GM12878 (cell line): ENCODE results near the gene GOLGA6L2. TPM values are rescaled to one million over a fixed set of nuclear protein-coding genes. Genes with fewer than 3 reads are reported as not detected.

ENCODE experiments used
- ATAC-seq: fragments of 200-7000 bp; cut with Tn5 transposase; 3 replicates; pipeline ENCODE4 v1.9.1; 2020; ENCODE audit warnings: mild to moderate bottlenecking, moderate library complexity
- BruUV-seq: library from RNA; stranded (reverse); fragments of 400-500 nt; replicated peaks from 2 replicates; lab custom pipeline; 2021; lab: Mats Ljungman, UMichigan
- CTCF ChIA-PET: fragments of 300-600 bp; sonication (Branson Sonifier 250); formaldehyde crosslinking; extraction: SDS; loops from one replicate; lab custom pipeline; 2021; ENCODE audit warnings: inconsistent platforms; lab: Yijun Ruan, JAX
- POLR2A ChIA-PET: fragments of 350-600 bp; formaldehyde crosslinking; extraction: SDS; loops from one replicate; lab custom pipeline; 2021; ENCODE audit warnings: inconsistent platforms; lab: Charles Lee
- RAD21 ChIA-PET: fragments of 300-600 bp; sonication (Branson Sonifier 250); formaldehyde crosslinking; loops from one replicate; lab custom pipeline; 2023; ENCODE audit warnings: antibody characterized with exemption; ENCODE audit not compliant: unreplicated experiment; lab: Charles Lee
- SMC1A ChIA-PET: fragments of 300-600 bp; sonication (Branson Sonifier 250); formaldehyde crosslinking; loops from one replicate; lab custom pipeline; 2023; ENCODE audit not compliant: unreplicated experiment, uncharacterized antibody; lab: Charles Lee
- DNase-seq: peaks from one replicate; pipeline ENCODE4 v3.0.0-alpha.2; 2011; ENCODE audit warnings: low read depth, low spot score
- FAIRE-seq: peaks from 3 replicates; lab custom pipeline; 2011; peaks lifted over from hg19 to GRCh38; lab: Jason Lieb, UNC
- H2AFZ ChIP-seq: 2 replicates; pipeline ENCODE4 v1.6.0; 2011; ENCODE audit warnings: low read depth, low read length, control low read depth; ENCODE audit not compliant: control insufficient read depth
- H3K27ac ChIP-seq: 2 replicates; pipeline ENCODE4 v1.5.1; 2011; ENCODE audit warnings: control low read depth; ENCODE audit not compliant: control insufficient read depth, insufficient read depth
- H3K27me3 ChIP-seq, 2 experiments: replicated peaks in 1 of 2; 2 replicates each; pipeline versions ENCODE4 v1.6.0 to v1.6.1; 2011; ENCODE audit warnings: low read length in 1 of 2; ENCODE audit not compliant: control insufficient read depth in 2 of 2, insufficient read depth in 2 of 2
- H3K36me3 ChIP-seq, 2 experiments: 2 replicates each; pipeline ENCODE4 v1.5.1; 2011; ENCODE audit warnings: low read length in 1 of 2; ENCODE audit not compliant: control insufficient read depth in 2 of 2, insufficient read depth in 2 of 2
- H3K4me1 ChIP-seq: 2 replicates; pipeline ENCODE4 v1.6.1; 2011; ENCODE audit warnings: mild to moderate bottlenecking, low read length, moderate library complexity, mixed read lengths; ENCODE audit not compliant: control insufficient read depth, insufficient read depth
- H3K4me2 ChIP-seq: 2 replicates; pipeline ENCODE4 v1.6.0; 2011; ENCODE audit warnings: control low read depth; ENCODE audit not compliant: control insufficient read depth, insufficient read depth
- H3K4me3 ChIP-seq: fragments of 200-600 bp; sonication (generic); 2 replicates; pipeline ENCODE4 v1.5.1; 2016
- H3K79me2 ChIP-seq: 2 replicates; pipeline ENCODE4 v1.6.0; 2011; ENCODE audit warnings: low read length; ENCODE audit not compliant: control insufficient read depth, insufficient read depth
- H3K9ac ChIP-seq: 2 replicates; pipeline ENCODE4 v1.8.0; 2011; ENCODE audit warnings: low read length, control low read depth, mixed read lengths; ENCODE audit not compliant: control insufficient read depth, insufficient read depth
- H3K9me3 ChIP-seq: replicated peaks from 3 replicates; pipeline ENCODE4 v1.5.1; 2011; ENCODE audit warnings: mild to moderate bottlenecking, low read length; ENCODE audit not compliant: control insufficient read depth, insufficient read depth
- H4K20me1 ChIP-seq: 2 replicates; pipeline ENCODE4 v1.6.0; 2011; ENCODE audit not compliant: control insufficient read depth, insufficient read depth
- CEBPB ChIP-seq, 2 experiments: fragments of 150-350 bp in 1 of 2; IDR thresholded peaks; 2 replicates each; pipeline ENCODE4 v1.6.1; 2012 to 2014; ENCODE audit warnings: low read depth in 2 of 2, low read length in 2 of 2, borderline replicate concordance in 1 of 2, inconsistent platforms in 1 of 2
- FOS ChIP-seq: IDR thresholded peaks from 3 replicates; pipeline ENCODE4 v1.6.1; 2011; ENCODE audit warnings: borderline replicate concordance; ENCODE audit not compliant: insufficient read length; ENCODE audit errors: extremely low read depth
- IKZF2 ChIP-seq, 2 experiments: fragments of 450-650 bp; IDR thresholded peaks; 2 replicates each; pipeline ENCODE4 v1.6.1; 2017; ENCODE audit warnings: mild to moderate bottlenecking in 2 of 2, moderate library complexity in 2 of 2
- MEF2A ChIP-seq: IDR thresholded peaks from 2 replicates; pipeline ENCODE4 v1.6.1; 2011; ENCODE audit warnings: low read depth, mild to moderate bottlenecking, low read length, moderate library complexity; ENCODE audit not compliant: insufficient read depth
- NKRF ChIP-seq: fragments of 450-650 bp; conservative IDR thresholded peaks from 2 replicates; pipeline ENCODE4 v1.6.1; 2017; ENCODE audit warnings: mild to moderate bottlenecking, moderate library complexity
- PML ChIP-seq: IDR thresholded peaks from 2 replicates; pipeline ENCODE4 v1.6.1; 2012; ENCODE audit warnings: low read length, inconsistent platforms
- SIX5 ChIP-seq: IDR thresholded peaks from 2 replicates; pipeline ENCODE4 v1.6.1; 2011; ENCODE audit warnings: mild to moderate bottlenecking, low read depth, low read length, moderate library complexity; ENCODE audit not compliant: severe bottlenecking
- TCF12 ChIP-seq: IDR thresholded peaks from 2 replicates; pipeline ENCODE4 v1.6.1; 2011; ENCODE audit warnings: low read depth, mild to moderate bottlenecking, low read length
- WGBS: methylation state at CpG from one replicate; pipeline ENCODE4 v1.1.6; 2016; ENCODE audit warnings: low lambda C conversion rate; ENCODE audit not compliant: insufficient replicate concordance, insufficient coverage; ENCODE audit errors: missing lambda C conversion rate; 5-methylcytosine and 5-hydroxymethylcytosine counted together
- in situ Hi-C: fragments of 300-500 bp; cut with MboI; formaldehyde crosslinking; loops from 9 replicates; pipeline ENCODE4 v1.14.3; 2018; ENCODE audit warnings: mixed read lengths
- intact Hi-C: fragments of 100-400 bp; cut with micrococcal nuclease; formaldehyde crosslinking; loops from one replicate; pipeline ENCODE4 v1.14.2; 2022; ENCODE audit not compliant: unreplicated experiment
- polyA plus RNA-seq, 11 experiments: library from polyadenylated mRNA; depleted of rRNA in 4 of 11; unstranded in 6 of 11; stranded (reverse) in 5 of 11; fragments of >200 nt; fragmentation: Nextera tagmentation in 4 of 11; fragmentation: Illumina TruSeq in 1 of 11; extraction: Ambion mirVana in 4 of 11; extraction: Trizol in 1 of 11; gene quantifications; 1 replicate in 1 of 11; 2 replicates in 10 of 11; pipeline versions ENCODE4 v1.2.1 to v1.2.3, GENCODE V29; 2011 to 2016; ENCODE audit warnings: inconsistent platforms in 2 of 11, missing spikeins in 2 of 11, low read depth in 1 of 11
- total RNA-seq, 4 experiments: library from RNA; depleted of rRNA in 3 of 4; stranded (reverse); fragments of >200 nt in 3 of 4; fragmentation: Illumina TruSeq in 1 of 4; extraction: Trizol in 1 of 4; gene quantifications; 2 replicates each; pipeline versions ENCODE4 v1.2.1 to v1.2.3, GENCODE V29; 2013 to 2021
- TF ChIP-seq, protein P1 (sequence below): fragments of 450-650 bp; formaldehyde crosslinking; IDR thresholded peaks from 2 replicates; pipeline ENCODE4 v1.5.0; 2022; ENCODE audit warnings: mild to moderate bottlenecking, missing genetic modification characterization
- TF ChIP-seq, protein P2 (sequence below): IDR thresholded peaks from 2 replicates; pipeline ENCODE4 v1.6.1; 2012; ENCODE audit warnings: low read depth, low read length, improper control_type of control experiment

Gene GOLGA6L2
- total and polyA plus RNA-seq, 10 of the 15 experiments (the other 5 are each of a cell fraction or from before 2014, with no cell fraction given) = not detected

DNA sequence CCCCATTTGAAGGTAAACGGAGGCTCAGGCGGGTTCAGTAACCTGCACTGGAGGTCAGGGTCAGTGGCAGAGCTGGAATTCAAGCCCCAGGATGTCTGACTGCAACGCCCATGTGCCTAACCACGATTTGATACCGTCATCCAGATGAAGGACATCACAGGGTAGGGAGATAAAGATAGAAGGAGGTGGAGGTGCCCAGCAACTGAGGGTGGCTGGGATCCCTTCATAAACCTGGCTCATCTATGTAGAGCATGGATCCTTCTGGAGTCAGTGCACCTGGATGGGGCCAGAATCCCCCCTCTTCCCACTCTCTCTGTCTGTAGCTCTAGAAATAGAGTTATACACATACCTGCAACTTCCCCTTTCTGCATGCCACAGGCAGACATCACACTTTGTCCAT lies 51.2 kb downstream of the GOLGA6L2 start:
- H4K20me1 ChIP-seq = no peaks in the 10 kb centered on the region
- ChIA-PET RAD21 (no interaction called here), SMC1A (no interaction called here)
- no peaks in the 10 kb centered on the region for H3K27me3 ChIP-seq
- no peaks in the 10 kb centered on the region for H3K9me3 ChIP-seq
- no TSS peak for BruUV-seq
- H3K4me3 ChIP-seq = no peak overlapping the region
- WGBS = 10% methylated on average over 4 of the region's 5 CpGs
- no peaks in the 10 kb centered on the region for H3K4me1 ChIP-seq
- no peak overlapping the region for H3K9ac ChIP-seq
- no peak overlapping the region for H2AFZ ChIP-seq
- H3K27ac ChIP-seq = no peak overlapping the region
- no peak for DNase-seq
- TF ChIP-seq, protein P1, sequence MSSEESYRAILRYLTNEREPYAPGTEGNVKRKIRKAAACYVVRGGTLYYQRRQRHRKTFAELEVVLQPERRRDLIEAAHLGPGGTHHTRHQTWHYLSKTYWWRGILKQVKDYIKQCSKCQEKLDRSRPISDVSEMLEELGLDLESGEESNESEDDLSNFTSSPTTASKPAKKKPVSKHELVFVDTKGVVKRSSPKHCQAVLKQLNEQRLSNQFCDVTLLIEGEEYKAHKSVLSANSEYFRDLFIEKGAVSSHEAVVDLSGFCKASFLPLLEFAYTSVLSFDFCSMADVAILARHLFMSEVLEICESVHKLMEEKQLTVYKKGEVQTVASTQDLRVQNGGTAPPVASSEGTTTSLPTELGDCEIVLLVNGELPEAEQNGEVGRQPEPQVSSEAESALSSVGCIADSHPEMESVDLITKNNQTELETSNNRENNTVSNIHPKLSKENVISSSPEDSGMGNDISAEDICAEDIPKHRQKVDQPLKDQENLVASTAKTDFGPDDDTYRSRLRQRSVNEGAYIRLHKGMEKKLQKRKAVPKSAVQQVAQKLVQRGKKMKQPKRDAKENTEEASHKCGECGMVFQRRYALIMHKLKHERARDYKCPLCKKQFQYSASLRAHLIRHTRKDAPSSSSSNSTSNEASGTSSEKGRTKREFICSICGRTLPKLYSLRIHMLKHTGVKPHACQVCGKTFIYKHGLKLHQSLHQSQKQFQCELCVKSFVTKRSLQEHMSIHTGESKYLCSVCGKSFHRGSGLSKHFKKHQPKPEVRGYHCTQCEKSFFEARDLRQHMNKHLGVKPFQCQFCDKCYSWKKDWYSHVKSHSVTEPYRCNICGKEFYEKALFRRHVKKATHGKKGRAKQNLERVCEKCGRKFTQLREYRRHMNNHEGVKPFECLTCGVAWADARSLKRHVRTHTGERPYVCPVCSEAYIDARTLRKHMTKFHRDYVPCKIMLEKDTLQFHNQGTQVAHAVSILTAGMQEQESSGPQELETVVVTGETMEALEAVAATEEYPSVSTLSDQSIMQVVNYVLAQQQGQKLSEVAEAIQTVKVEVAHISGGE (CRISPR knock-in tag) = no peak
- TF ChIP-seq SIX5 (no peak), FOS (no peak), PML (no peak), NKRF (no peak), TCF12 (no peak), IKZF2 (IDR thresholded peaks at IDR 0.05) (no peak), CEBPB (IDR thresholded peaks at IDR 0.05; ENCODE audit: borderline replicate concordance in 1 of 2, low read depth in 2 of 2, low read length in 2 of 2) (no peak), MEF2A (no peak)
- TF ChIP-seq, protein P2, sequence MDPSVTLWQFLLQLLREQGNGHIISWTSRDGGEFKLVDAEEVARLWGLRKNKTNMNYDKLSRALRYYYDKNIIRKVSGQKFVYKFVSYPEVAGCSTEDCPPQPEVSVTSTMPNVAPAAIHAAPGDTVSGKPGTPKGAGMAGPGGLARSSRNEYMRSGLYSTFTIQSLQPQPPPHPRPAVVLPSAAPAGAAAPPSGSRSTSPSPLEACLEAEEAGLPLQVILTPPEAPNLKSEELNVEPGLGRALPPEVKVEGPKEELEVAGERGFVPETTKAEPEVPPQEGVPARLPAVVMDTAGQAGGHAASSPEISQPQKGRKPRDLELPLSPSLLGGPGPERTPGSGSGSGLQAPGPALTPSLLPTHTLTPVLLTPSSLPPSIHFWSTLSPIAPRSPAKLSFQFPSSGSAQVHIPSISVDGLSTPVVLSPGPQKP = no peak
- TF ChIP-seq, all 136 proteins: peak for 0
- no peak overlapping the region for H3K4me2 ChIP-seq
- no peak for ATAC-seq
- CTCF ChIA-PET = no interaction called here
- intact Hi-C loops = no loop called here
- in situ Hi-C loops = no loop called here
- H3K36me3 ChIP-seq = no peaks in the 10 kb centered on the region
- H3K79me2 ChIP-seq = no peaks in the 10 kb centered on the region
- POLR2A ChIA-PET = no interaction called here
- FAIRE-seq = no peak
